ENCODE results near the gene RAD51AP1. TPM values are rescaled to one million over a fixed set of nuclear protein-coding genes. Genes with fewer than 3 reads are reported as not detected.

The RAD51AP1 gene
- total RNA-seq, 1 experiment from 2014 or later = 87.4 TPM

DNA sequence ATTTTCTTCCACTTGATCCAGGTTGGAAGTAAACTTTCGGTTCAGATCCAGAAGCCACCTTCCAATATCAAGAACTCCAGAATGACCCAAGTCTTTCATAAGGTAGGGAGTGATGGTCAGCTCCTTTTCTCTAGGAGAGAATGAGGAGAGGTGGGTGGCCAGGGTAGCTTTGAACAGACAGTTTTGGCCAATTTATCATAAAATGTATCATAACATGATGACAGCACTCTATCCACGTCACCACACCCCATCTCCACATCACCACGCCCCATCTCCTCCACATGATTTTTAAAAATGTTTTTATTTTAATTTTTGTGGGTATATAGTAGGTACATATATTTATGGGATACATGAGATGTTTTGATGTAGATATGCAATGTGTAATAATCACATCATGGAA lies 50.2 kb downstream of the RAD51AP1 start:
- no peaks in the 10 kb centered on the region for H3K36me3 Mint-ChIP-seq (ENCODE audit: insufficient read depth, unreplicated experiment)
- CTCF ChIA-PET = no interaction called here
- intact Hi-C loops (cut with micrococcal nuclease; ENCODE audit: unreplicated experiment) = no loop called here
- H3K9me3 Mint-ChIP-seq (ENCODE audit: unreplicated experiment) = no peaks in the 10 kb centered on the region
- no peaks in the 10 kb centered on the region for H3K36me3 ChIP-seq (ENCODE audit: control insufficient read depth, insufficient read depth, low read length)
- no TSS peak for BruUV-seq (replicated peaks)
- DNase-seq = no peak
- POLR2A ChIA-PET = interaction anchor here (0.6 kb wide), 1 partner anchor 121 kb away, joined by 6 read pairs; no protein-coding TSS in a partner anchor
- no peaks in the 10 kb centered on the region; the same call in 1 of the 2 replicates for H3K27me3 ChIP-seq (replicated peaks; ENCODE audit: control insufficient read depth, insufficient read depth, low read length)
- no peaks in the 10 kb centered on the region for H3K4me1 Mint-ChIP-seq (ENCODE audit: low read depth, unreplicated experiment)
- H3K4me3 ChIP-seq (ENCODE audit: low read depth, low read length) = no peak overlapping the region
- H3K9me3 ChIP-seq = no peaks in the 10 kb centered on the region
- TF ChIP-seq, protein P1, sequence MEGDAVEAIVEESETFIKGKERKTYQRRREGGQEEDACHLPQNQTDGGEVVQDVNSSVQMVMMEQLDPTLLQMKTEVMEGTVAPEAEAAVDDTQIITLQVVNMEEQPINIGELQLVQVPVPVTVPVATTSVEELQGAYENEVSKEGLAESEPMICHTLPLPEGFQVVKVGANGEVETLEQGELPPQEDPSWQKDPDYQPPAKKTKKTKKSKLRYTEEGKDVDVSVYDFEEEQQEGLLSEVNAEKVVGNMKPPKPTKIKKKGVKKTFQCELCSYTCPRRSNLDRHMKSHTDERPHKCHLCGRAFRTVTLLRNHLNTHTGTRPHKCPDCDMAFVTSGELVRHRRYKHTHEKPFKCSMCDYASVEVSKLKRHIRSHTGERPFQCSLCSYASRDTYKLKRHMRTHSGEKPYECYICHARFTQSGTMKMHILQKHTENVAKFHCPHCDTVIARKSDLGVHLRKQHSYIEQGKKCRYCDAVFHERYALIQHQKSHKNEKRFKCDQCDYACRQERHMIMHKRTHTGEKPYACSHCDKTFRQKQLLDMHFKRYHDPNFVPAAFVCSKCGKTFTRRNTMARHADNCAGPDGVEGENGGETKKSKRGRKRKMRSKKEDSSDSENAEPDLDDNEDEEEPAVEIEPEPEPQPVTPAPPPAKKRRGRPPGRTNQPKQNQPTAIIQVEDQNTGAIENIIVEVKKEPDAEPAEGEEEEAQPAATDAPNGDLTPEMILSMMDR (IDR thresholded peaks at IDR 0.05; ENCODE audit: insufficient read depth in 1 of 2, low read depth in 1 of 2, low read length in 1 of 2, severe bottlenecking in 1 of 2, unreplicated experiment in 1 of 2) = no peak
- H3K27me3 Mint-ChIP-seq (ENCODE audit: insufficient read depth, unreplicated experiment) = peaks cover 32% of the 10 kb centered on the region
- no peaks in the 10 kb centered on the region for H3K4me1 ChIP-seq
- H3K4me3 Mint-ChIP-seq (ENCODE audit: unreplicated experiment) = no peak overlapping the region
- no peak overlapping the region for H3K27ac Mint-ChIP-seq (ENCODE audit: unreplicated experiment)

- ChIA-PET CTCF (no interaction called here), POLR2A (no interaction called here)
- Histone ChIP-seq H3K27me3 (replicated peaks; ENCODE audit: control insufficient read depth, insufficient read depth, low read length) (no peaks in the 10 kb centered on the region), H3K4me3 (ENCODE audit: low read depth, low read length) (no peak overlapping the region), H3K4me1 (no peaks in the 10 kb centered on the region), H3K9me3 (no peaks in the 10 kb centered on the region), H3K36me3 (ENCODE audit: control insufficient read depth, insufficient read depth, low read length) (no peaks in the 10 kb centered on the region)
- Mint-ChIP-seq H3K27me3 (ENCODE audit: insufficient read depth, unreplicated experiment) (peaks cover 30% of the 10 kb centered on the region), H3K36me3 (ENCODE audit: insufficient read depth, unreplicated experiment) (no peaks in the 10 kb centered on the region), H3K4me3 (ENCODE audit: unreplicated experiment) (no peak overlapping the region), H3K9me3 (ENCODE audit: unreplicated experiment) (no peaks in the 10 kb centered on the region), H3K4me1 (ENCODE audit: low read depth, unreplicated experiment) (no peaks in the 10 kb centered on the region), H3K27ac (ENCODE audit: unreplicated experiment) (no peak overlapping the region)
- no peak for DNase-seq
- intact Hi-C loops (cut with micrococcal nuclease; ENCODE audit: unreplicated experiment) = no loop called here
- TF ChIP-seq, protein P1 (IDR thresholded peaks at IDR 0.05; ENCODE audit: insufficient read depth in 1 of 2, low read depth in 1 of 2, low read length in 1 of 2, severe bottlenecking in 1 of 2, unreplicated experiment in 1 of 2) = no peak
- no TSS peak for BruUV-seq (replicated peaks)
Measured at GRCh38 chr12:4589941-4590340, 51.3 kb downstream of the RAD51AP1 start.

DNA sequence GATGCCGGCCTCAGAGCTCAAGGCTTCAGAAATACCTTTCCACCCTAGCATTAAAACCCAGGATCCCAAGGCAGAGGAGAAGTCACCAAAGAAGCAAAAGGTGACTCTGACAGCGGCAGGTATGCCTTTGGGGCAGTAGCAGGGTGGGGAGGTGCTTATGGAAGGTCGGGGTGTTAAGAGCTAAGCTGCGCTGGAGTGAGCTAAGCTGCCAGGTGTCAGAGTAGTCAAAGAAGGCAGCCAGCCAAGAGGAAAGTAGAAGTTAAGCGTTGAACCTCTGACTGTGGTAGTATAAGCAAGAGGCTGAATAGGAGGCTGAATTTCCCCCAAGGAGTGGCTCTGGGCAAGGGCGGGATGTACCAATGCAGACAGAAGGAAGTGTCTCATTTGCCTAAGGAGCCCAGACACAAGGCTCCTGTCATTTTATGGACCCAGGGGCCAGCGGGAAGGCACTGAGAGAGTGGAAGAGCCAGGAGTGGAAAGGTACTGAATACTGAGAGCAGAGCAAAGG lies 52.5 kb downstream of the RAD51AP1 start:
- ChIA-PET CTCF (interaction anchor here (1.6 kb wide), 1 partner anchor 13 kb away, joined by 4 read pairs; no protein-coding TSS in a partner anchor), POLR2A (no interaction called here)
- no peaks in the 10 kb centered on the region for H3K4me1 ChIP-seq
- TF ChIP-seq, protein P1 (IDR thresholded peaks at IDR 0.05; ENCODE audit: insufficient read depth in 1 of 2, low read depth in 1 of 2, low read length in 1 of 2, severe bottlenecking in 1 of 2, unreplicated experiment in 1 of 2) = no peak
- H3K4me3 ChIP-seq (ENCODE audit: low read depth, low read length) = no peak overlapping the region
- BruUV-seq (replicated peaks) = no TSS peak
- H3K4me3 Mint-ChIP-seq (ENCODE audit: unreplicated experiment) = no peak overlapping the region
- H3K4me1 Mint-ChIP-seq (ENCODE audit: low read depth, unreplicated experiment) = no peaks in the 10 kb centered on the region
- no peaks in the 10 kb centered on the region for H3K36me3 ChIP-seq (ENCODE audit: control insufficient read depth, insufficient read depth, low read length)
- peaks cover 33% of the 10 kb centered on the region for H3K27me3 Mint-ChIP-seq (ENCODE audit: insufficient read depth, unreplicated experiment)
- H3K27me3 ChIP-seq (replicated peaks; ENCODE audit: control insufficient read depth, insufficient read depth, low read length) = no peaks in the 10 kb centered on the region
- no peaks in the 10 kb centered on the region for H3K36me3 Mint-ChIP-seq (ENCODE audit: insufficient read depth, unreplicated experiment)
- no peaks in the 10 kb centered on the region for H3K9me3 Mint-ChIP-seq (ENCODE audit: unreplicated experiment)
- H3K9me3 ChIP-seq = no peaks in the 10 kb centered on the region
- DNase-seq = no peak
- H3K27ac Mint-ChIP-seq (ENCODE audit: unreplicated experiment) = no peak overlapping the region
- intact Hi-C loops (cut with micrococcal nuclease; ENCODE audit: unreplicated experiment) = no loop called here
